HG03565 (cell line): ENCODE measurements around the gene CATSPERD.

Experiments used
- ATAC-seq: cut with Tn5 transposase; IDR thresholded peaks from one replicate; pipeline ENCODE4 v1.9.1; 2021; ENCODE audit warnings: mild to moderate bottlenecking, moderate library complexity; ENCODE audit not compliant: unreplicated experiment

Gene CATSPERD

GRCh38 chr19:5784581-5785147 lies 64.2 kb downstream of the CATSPERD start, which contains the start of gene PRR22:
Gene PRR22 (minus strand): TSS chr19:5784746. CDS start chr19:5784660, 86 bp downstream.
- ATAC-seq = no peak

- no peak for ATAC-seq
Measured at GRCh38 chr19:5785423-5785822, 65.0 kb downstream of the CATSPERD start.

GRCh38 chr19:5786593-5787408 lies 66.4 kb downstream of the CATSPERD start:
- ATAC-seq = no peak

GRCh38 chr19:5787409-5788182 lies 67.2 kb downstream of the CATSPERD start:
- no peak for ATAC-seq

GRCh38 chr19:5788422-5788821 lies 68.0 kb downstream of the CATSPERD start:
- ATAC-seq = no peak

- no peak for ATAC-seq
Measured at GRCh38 chr19:5789351-5789761, 68.9 kb downstream of the CATSPERD start.

- no peak for ATAC-seq
Measured at GRCh38 chr19:5789886-5790558, 69.6 kb downstream of the CATSPERD start.

- ATAC-seq = peak; percentile 89
Measured at GRCh38 chr19:5790559-5791520, 70.4 kb downstream of the CATSPERD start, which contains the start of gene DUS3L. Gene DUS3L (minus strand): TSS chr19:5791163. CDS start chr19:5791141, 22 bp downstream.

- no peak for ATAC-seq
Measured at GRCh38 chr19:5792224-5792623, 71.8 kb downstream of the CATSPERD start.

- no peak for ATAC-seq
Measured at GRCh38 chr19:5793188-5793587, 72.8 kb downstream of the CATSPERD start.

- ATAC-seq = no peak
Measured at GRCh38 chr19:5795382-5795919, 75.0 kb downstream of the CATSPERD start.

- no peak for ATAC-seq
Measured at GRCh38 chr19:5798244-5798643, 77.8 kb downstream of the CATSPERD start.

- ATAC-seq = no peak
Measured at GRCh38 chr19:5799247-5800241, 79.1 kb downstream of the CATSPERD start.

GRCh38 chr19:5800361-5801270 lies 80.2 kb downstream of the CATSPERD start:
- ATAC-seq = no peak

- ATAC-seq = no peak
Measured at GRCh38 chr19:5801796-5802619, 81.6 kb downstream of the CATSPERD start.

- no peak for ATAC-seq
Measured at GRCh38 chr19:5803441-5803751, 83.0 kb downstream of the CATSPERD start.
